GM21381 (cell line): ENCODE results near the gene TSPAN12.

Experiments
- ATAC-seq: cut with Tn5 transposase; IDR thresholded peaks from one replicate; pipeline ENCODE4 v1.9.1; 2021; ENCODE audit warnings: mild to moderate bottlenecking, moderate library complexity; ENCODE audit not compliant: unreplicated experiment

Gene TSPAN12

DNA sequence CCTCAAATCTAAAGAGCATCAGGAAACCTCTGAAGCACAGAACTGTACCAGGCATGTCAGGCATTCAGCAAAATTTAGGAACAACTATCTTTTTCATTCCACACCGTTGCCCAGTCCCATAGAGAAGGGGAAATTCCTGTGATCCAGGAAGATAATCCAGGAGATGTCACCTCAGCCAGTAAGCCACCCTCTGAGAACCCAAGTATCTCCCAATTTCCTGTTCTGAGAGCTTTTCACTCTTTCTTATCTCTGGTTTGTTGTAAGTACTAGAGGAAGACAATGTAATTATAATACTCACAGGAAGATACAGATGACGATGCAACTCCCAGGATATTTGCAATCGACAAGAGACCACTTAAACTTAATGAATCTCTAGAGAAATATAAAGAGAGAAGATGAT, 97.1 kb downstream of the TSPAN12 start:
- no peak for ATAC-seq

DNA sequence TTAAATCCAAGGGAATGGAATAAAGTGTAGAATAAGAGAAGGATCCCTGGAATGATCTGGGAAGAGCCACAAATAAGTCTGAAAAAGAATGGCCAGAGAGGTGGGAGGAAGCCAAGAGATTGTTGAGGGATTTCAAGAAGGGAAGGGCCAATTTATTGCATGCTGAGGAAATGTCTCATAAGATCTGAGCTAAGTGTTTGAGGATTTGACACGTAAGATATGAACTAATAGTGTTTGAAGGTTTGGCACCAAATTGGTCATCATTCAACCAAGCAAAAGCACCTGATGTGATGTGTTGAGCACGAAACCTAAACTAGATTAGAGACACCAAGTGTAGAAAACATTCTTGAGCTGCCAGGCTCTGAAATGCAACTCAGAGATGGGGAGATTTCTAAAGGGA, 97.9 kb downstream of the TSPAN12 start:
- ATAC-seq = peak; percentile 70

DNA sequence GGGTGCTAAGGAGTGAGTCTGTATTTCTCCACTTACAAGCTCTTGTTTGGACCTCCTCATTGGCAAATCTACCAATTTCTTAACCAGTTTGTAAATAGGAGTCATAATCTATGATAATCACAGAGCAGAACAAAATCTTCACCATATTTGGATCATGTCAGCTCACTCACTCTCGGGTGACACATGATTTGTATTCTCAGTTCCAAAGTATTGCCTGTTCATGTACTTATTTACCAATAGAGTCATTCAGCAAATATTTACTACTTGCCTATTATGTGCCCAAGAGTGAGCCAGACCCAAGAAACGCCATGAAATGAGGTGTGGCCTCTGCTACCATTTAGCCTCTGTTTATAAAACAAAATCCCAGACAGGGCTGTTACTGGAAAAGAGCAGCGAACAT, 114.8 kb downstream of the TSPAN12 start:
- ATAC-seq = no peak

DNA sequence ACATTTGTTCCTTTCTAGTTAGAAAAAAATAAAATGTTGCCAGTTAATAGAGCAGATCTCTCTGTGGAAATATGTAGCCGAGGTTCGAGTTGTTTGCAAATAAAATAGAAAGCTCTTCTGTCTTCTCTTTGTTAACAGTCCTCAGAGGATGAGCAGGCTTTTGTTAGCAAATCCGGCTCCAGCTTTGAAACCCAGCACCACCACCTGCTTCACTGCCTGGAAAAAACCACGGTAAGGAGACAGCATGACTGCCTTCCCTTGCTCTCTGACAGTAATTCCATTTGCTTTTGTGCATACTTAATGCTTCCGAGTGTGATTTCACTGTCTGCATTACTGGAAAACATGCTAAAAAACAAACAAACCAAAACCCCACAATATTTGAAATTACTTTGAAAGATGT, 115.6 kb downstream of the TSPAN12 start:
- ATAC-seq = no peak

GRCh38 chr7:120741371-120742042, 116.4 kb downstream of the TSPAN12 start:
- no peak for ATAC-seq

DNA sequence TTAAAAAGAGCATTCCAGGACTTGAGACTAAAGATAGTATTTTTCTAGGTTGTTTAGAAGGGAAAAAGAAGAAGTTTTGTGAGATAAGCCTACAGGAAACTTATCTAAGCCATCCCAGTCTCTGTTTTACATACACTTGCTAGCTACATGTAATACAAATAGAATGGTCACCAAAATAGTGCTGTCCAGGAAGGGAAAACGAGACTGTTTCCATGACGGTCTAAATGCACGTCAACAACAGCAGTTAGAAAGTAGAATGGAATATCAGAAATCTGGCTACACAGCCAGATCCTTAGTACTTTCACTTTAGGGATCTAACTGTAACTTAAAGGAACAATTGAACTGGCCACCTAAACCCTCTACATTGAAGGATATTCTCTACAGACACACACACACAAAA, 117.6 kb downstream of the TSPAN12 start:
- no peak for ATAC-seq

- ATAC-seq = no peak
Observed at GRCh38 chr7:120738816-120739215, 119.1 kb downstream of the TSPAN12 start.
